AG04449 (cell line): ENCODE measurements around the gene TPCN2.

Source experiments
- CTCF ChIA-PET: fragments of 350-600 bp; formaldehyde crosslinking; extraction: SDS; loops from one replicate; lab custom pipeline; 2021; ENCODE audit warnings: antibody characterized with exemption; lab: Yijun Ruan, JAX
- POLR2A ChIA-PET: fragments of 400-600, 350-600 bp; formaldehyde crosslinking; extraction: SDS; loops from one replicate; lab custom pipeline; 2020; ENCODE audit warnings: antibody characterized with exemption, inconsistent platforms; lab: Yijun Ruan, JAX
- DNase-seq: peaks from one replicate; pipeline ENCODE4 v3.0.0-alpha.2; 2010; ENCODE audit warnings: low read depth, low spot score
- H3K4me3 ChIP-seq: 2 replicates; pipeline ENCODE4 v1.5.1; 2011; ENCODE audit warnings: low read depth, mild to moderate bottlenecking, control low read depth, low read length
- CTCF ChIP-seq: IDR thresholded peaks from one replicate; pipeline ENCODE4 v1.5.1; 2011; ENCODE audit warnings: mild to moderate bottlenecking, moderate library complexity, low read length, control low read depth, inconsistent platforms; ENCODE audit not compliant: insufficient read depth; ENCODE audit errors: missing control alignments

TPCN2 gene

GRCh38 chr11:69101792-69102695 is 53.3 kb downstream of the TPCN2 start:
- no peak overlapping the region for H3K4me3 ChIP-seq
- ChIA-PET CTCF (interaction anchor here (0.6 to 13.0 kb wide), 34 partner anchors 12 to 584 kb away, joined by 3 to 188 read pairs (median 6); partner anchors contain the start of genes CCND1, LTO1 and MRGPRF), POLR2A (interaction anchor here (0.8 to 1.9 kb wide), 5 partner anchors 195 to 568 kb away, joined by 3 to 10 read pairs (median 4); no protein-coding TSS in a partner anchor)
- no peak for TF ChIP-seq CTCF
- DNase-seq = no peak

GRCh38 chr11:69102732-69103615 is 54.2 kb downstream of the TPCN2 start:
- ChIA-PET POLR2A (interaction anchor here (0.8 to 1.9 kb wide), 2 partner anchors 541 to 567 kb away, joined by 3 to 10 read pairs; no protein-coding TSS in a partner anchor), CTCF (interaction anchor here (1.1 to 13.0 kb wide), 11 partner anchors 11 to 580 kb away, joined by 3 to 188 read pairs (median 13); partner anchors contain the start of gene LTO1)
- no peak for DNase-seq
- H3K4me3 ChIP-seq = no peak overlapping the region
- TF ChIP-seq CTCF = peak; percentile 18

- POLR2A ChIA-PET = interaction anchor here (0.9 kb wide), 1 partner anchor 553 kb away, joined by 3 read pairs; no protein-coding TSS in a partner anchor
- H3K4me3 ChIP-seq = no peak overlapping the region
- no peak for TF ChIP-seq CTCF
- no peak for DNase-seq
- CTCF ChIA-PET = interaction anchor here (1.8 to 13.0 kb wide), 5 partner anchors 14 to 565 kb away, joined by 6 to 188 read pairs (median 44); no protein-coding TSS in a partner anchor
Observed at GRCh38 chr11:69104212-69104855, 55.6 kb downstream of the TPCN2 start.

- H3K4me3 ChIP-seq = no peak overlapping the region
- no peak for TF ChIP-seq CTCF
- no peak for DNase-seq
- ChIA-PET POLR2A (interaction anchor here (1.6 kb wide), 1 partner anchor 539 kb away, joined by 6 read pairs; no protein-coding TSS in a partner anchor), CTCF (interaction anchor here (1.3 to 13.0 kb wide), 5 partner anchors 17 to 565 kb away, joined by 3 to 188 read pairs (median 14); no protein-coding TSS in a partner anchor)
Observed at GRCh38 chr11:69104856-69105395, 56.2 kb downstream of the TPCN2 start.

- CTCF ChIA-PET = interaction anchor here (1.3 to 13.0 kb wide), 6 partner anchors 17 to 783 kb away, joined by 3 to 188 read pairs (median 10); no protein-coding TSS in a partner anchor
- DNase-seq = no peak
- POLR2A ChIA-PET = interaction anchor here (1.6 kb wide), 1 partner anchor 539 kb away, joined by 6 read pairs; no protein-coding TSS in a partner anchor
- no peak overlapping the region for H3K4me3 ChIP-seq
- TF ChIP-seq CTCF = no peak
Observed at GRCh38 chr11:69105461-69106030, 56.8 kb downstream of the TPCN2 start.
